IMR-90 (cell line): Measurements from ENCODE around the gene PEF1. TPM values are rescaled to one million over a fixed set of nuclear protein-coding genes. Genes with fewer than 3 reads are reported as not detected.

Experiments
- ATAC-seq: fragments of 200-7000 bp; cut with Tn5 transposase; 2 replicates; pipeline ENCODE4 v1.9.1; 2020; ENCODE audit warnings: low read depth, mild to moderate bottlenecking, moderate library complexity
- BruUV-seq: library from RNA; stranded (reverse); fragments of 400-500 nt; replicated peaks from 2 replicates; lab custom pipeline; 2021; lab: Mats Ljungman, UMichigan
- CTCF ChIA-PET: fragments of 300-600 bp; formaldehyde crosslinking; extraction: SDS; loops from one replicate; lab custom pipeline; 2021; ENCODE audit warnings: antibody characterized with exemption; lab: Yijun Ruan, JAX
- POLR2A ChIA-PET: fragments of 300-600 bp; sonication (Branson Sonifier 250); formaldehyde crosslinking; loops from one replicate; lab custom pipeline; 2022; ENCODE audit warnings: antibody characterized with exemption; ENCODE audit not compliant: unreplicated experiment; lab: Charles Lee
- DNase-seq: peaks from one replicate; pipeline ENCODE4 v3.0.0; 2013
- H2AFZ ChIP-seq: replicated peaks from 2 replicates; pipeline ENCODE3; 2013; ENCODE audit warnings: low read length, mild to moderate bottlenecking; ENCODE audit not compliant: poor library complexity
- H2AK5ac ChIP-seq: 2 replicates; pipeline ENCODE4 v1.6.1; 2013; ENCODE audit warnings: low read depth, low read length, inconsistent platforms
- H2AK9ac ChIP-seq: replicated peaks from 2 replicates; pipeline ENCODE3; 2013; ENCODE audit warnings: mild to moderate bottlenecking, low read depth, low read length, moderate library complexity; ENCODE audit not compliant: poor library complexity
- H2BK120ac ChIP-seq: 2 replicates; pipeline ENCODE4 v1.6.1; 2013; ENCODE audit warnings: low read depth, low read length, inconsistent platforms
- H2BK15ac ChIP-seq: 3 replicates; pipeline ENCODE4 v1.6.1; 2013; ENCODE audit warnings: low read depth, low read length, inconsistent platforms
- H2BK20ac ChIP-seq: 2 replicates; pipeline ENCODE4 v1.6.1; 2013; ENCODE audit warnings: low read depth, mild to moderate bottlenecking, inconsistent platforms, low read length, moderate library complexity
- H2BK5ac ChIP-seq: 2 replicates; pipeline ENCODE4 v1.6.1; 2013; ENCODE audit warnings: mild to moderate bottlenecking, low read depth, low read length, inconsistent platforms; ENCODE audit not compliant: poor library complexity, severe bottlenecking
- H3K14ac ChIP-seq: replicated peaks from 2 replicates; pipeline ENCODE4 v1.6.1; 2013; ENCODE audit warnings: low read depth, low read length, inconsistent platforms
- H3K18ac ChIP-seq: 2 replicates; pipeline ENCODE4 v1.6.1; 2013; ENCODE audit warnings: low read depth, low read length, control low read depth
- H3K23ac ChIP-seq: 2 replicates; pipeline ENCODE4 v1.6.1; 2013; ENCODE audit warnings: low read depth, low read length, inconsistent platforms
- H3K27ac ChIP-seq: 2 replicates; pipeline ENCODE4 v1.5.1; 2013; ENCODE audit warnings: mild to moderate bottlenecking, control low read depth, low read length; ENCODE audit not compliant: insufficient read depth
- H3K27me3 ChIP-seq: 2 replicates; pipeline ENCODE4 v1.6.1; 2013; ENCODE audit warnings: low read length; ENCODE audit not compliant: control insufficient read depth, insufficient read depth
- H3K36me3 ChIP-seq: 2 replicates; pipeline ENCODE4 v1.6.1; 2013; ENCODE audit warnings: low read length, mixed read lengths; ENCODE audit not compliant: control insufficient read depth, insufficient read depth
- H3K4ac ChIP-seq: 2 replicates; pipeline ENCODE4 v1.6.1; 2013; ENCODE audit warnings: low read depth, low read length, inconsistent platforms
- H3K4me1 ChIP-seq: 2 replicates; pipeline ENCODE4 v1.6.1; 2013; ENCODE audit warnings: low read length, mixed read lengths; ENCODE audit not compliant: control insufficient read depth, insufficient read depth
- H3K4me2 ChIP-seq: 2 replicates; pipeline ENCODE4 v1.6.1; 2013; ENCODE audit warnings: low read depth, mild to moderate bottlenecking, control low read depth, low read length, moderate library complexity
- H3K4me3 ChIP-seq: 2 replicates; pipeline ENCODE4 v1.5.1; 2013; ENCODE audit warnings: low read depth, mild to moderate bottlenecking, control low read depth, low read length, moderate library complexity; ENCODE audit not compliant: insufficient read depth
- H3K56ac ChIP-seq: 2 replicates; pipeline ENCODE4 v1.6.1; 2013; ENCODE audit warnings: low read length, inconsistent platforms; ENCODE audit not compliant: insufficient read depth; ENCODE audit errors: extremely low read depth
- H3K79me1 ChIP-seq, 2 experiments: 2 replicates each; pipeline ENCODE4 v1.6.1; 2013; ENCODE audit warnings: low read length in 2 of 2, inconsistent platforms in 1 of 2, low read depth in 1 of 2
- H3K9ac ChIP-seq: 2 replicates; pipeline ENCODE4 v1.6.1; 2013; ENCODE audit warnings: low read depth, low read length, control low read depth
- H3K9me1 ChIP-seq: 2 replicates; pipeline ENCODE4 v1.6.1; 2013; ENCODE audit warnings: low read length, inconsistent platforms; ENCODE audit not compliant: insufficient read depth
- H3K9me3 ChIP-seq: 2 replicates; pipeline ENCODE4 v1.6.1; 2013; ENCODE audit warnings: low read length; ENCODE audit not compliant: control insufficient read depth, insufficient read depth
- H4K20me1 ChIP-seq: 2 replicates; pipeline ENCODE4 v1.6.1; 2013; ENCODE audit warnings: low read length, inconsistent platforms; ENCODE audit not compliant: insufficient read depth
- H4K5ac ChIP-seq: 2 replicates; pipeline ENCODE4 v1.6.1; 2013; ENCODE audit warnings: mild to moderate bottlenecking, low read depth, low read length, control low read depth
- H4K8ac ChIP-seq, 2 experiments: 2 replicates each; pipeline ENCODE4 v1.6.1; 2013; ENCODE audit warnings: low read depth in 2 of 2, low read length in 2 of 2, control low read depth in 1 of 2, inconsistent platforms in 1 of 2
- H4K91ac ChIP-seq: 2 replicates; pipeline ENCODE4 v1.6.1; 2013; ENCODE audit warnings: low read depth, low read length, inconsistent platforms; ENCODE audit not compliant: insufficient read depth
- BHLHE40 ChIP-seq: fragments of 150-350 bp; IDR thresholded peaks from 2 replicates; pipeline ENCODE4 v1.6.1; 2016; ENCODE audit warnings: mild to moderate bottlenecking, low read depth, low read length
- CTCF ChIP-seq: conservative IDR thresholded peaks from 2 replicates; pipeline ENCODE4 v1.5.1; 2012; ENCODE audit warnings: mild to moderate bottlenecking, low read depth, low read length, improper control_type of control experiment
- MAZ ChIP-seq: IDR thresholded peaks from 2 replicates; pipeline ENCODE4 v1.6.1; 2012; ENCODE audit warnings: low read depth, mild to moderate bottlenecking, low read length, improper control_type of control experiment, moderate library complexity, borderline replicate concordance
- USF2 ChIP-seq: fragments of 150-350 bp; IDR thresholded peaks from 2 replicates; pipeline ENCODE4 v1.6.1; 2017; ENCODE audit warnings: mild to moderate bottlenecking, antibody characterized with exemption, low read length, low read depth
- WGBS, 2 experiments: methylation state at CpG; one replicate each; pipeline versions ENCODE4 v1.1.5 to v1.1.7; 2013; ENCODE audit warnings: missing lambda C conversion rate in 2 of 2; ENCODE audit not compliant: insufficient read length in 1 of 2; ENCODE audit errors: extremely low coverage in 2 of 2; 5-methylcytosine and 5-hydroxymethylcytosine counted together
- dilution Hi-C: fragments of 300-500 bp; cut with HindIII; formaldehyde crosslinking; loops from one replicate; pipeline ENCODE4 v1.14.3; 2018; ENCODE audit warnings: low sequenced_read_pairs; ENCODE audit not compliant: unreplicated experiment
- in situ Hi-C: fragments of 300-500 bp; cut with MboI; formaldehyde crosslinking; loops from 3 replicates; pipeline ENCODE4 v1.14.3; 2019; ENCODE audit warnings: low sequenced_read_pairs, inconsistent platforms, mixed read lengths
- intact Hi-C: fragments of 100-400 bp; cut with micrococcal nuclease; formaldehyde crosslinking; loops from 2 replicates; pipeline ENCODE4 v1.10.0; 2022
- polyA plus RNA-seq, 3 experiments: library from polyadenylated mRNA; depleted of rRNA; stranded (reverse); fragments of >200 nt; gene quantifications; 2 replicates each; pipeline ENCODE4 v1.2.3, GENCODE V29; 2012; ENCODE audit warnings: low replicate concordance in 1 of 3
- total RNA-seq: library from RNA; depleted of rRNA; stranded (reverse); fragments of >200 nt; gene quantifications from 2 replicates; pipeline ENCODE4 v1.2.3, GENCODE V29; 2012

PEF1 gene
- total and polyA plus RNA-seq, 2 of the 4 experiments (the other 2 are of a cell fraction): 84.2 to 104 TPM

- Histone ChIP-seq H3K18ac (no peak overlapping the region), H3K4me3 (no peak overlapping the region), H2BK20ac (no peak overlapping the region), H2BK5ac (no peak overlapping the region), H3K4me2 (no peak overlapping the region), H4K5ac (no peak overlapping the region), H3K9me1 (peaks cover 6% of the 10 kb centered on the region; the same call in 1 of the 2 replicates), H2BK120ac (no peak overlapping the region), H3K27me3 (peaks cover 10% of the 10 kb centered on the region), H2AK5ac (no peak overlapping the region), H3K4me1 (peaks cover 7% of the 10 kb centered on the region; the same call in 1 of the 2 replicates), H3K9ac (no peak overlapping the region), H4K20me1 (no peaks in the 10 kb centered on the region; the same call in 1 of the 2 replicates), H3K23ac (no peak overlapping the region), H3K9me3 (no peaks in the 10 kb centered on the region), H3K27ac (no peak overlapping the region), H3K56ac (no peak overlapping the region), H2BK15ac (no peak overlapping the region), H4K8ac (no peak overlapping the region), H3K14ac (no peak overlapping the region), H3K79me1 (no peaks in the 10 kb centered on the region), H3K36me3 (no peaks in the 10 kb centered on the region), H3K4ac (no peak overlapping the region), H4K91ac (no peak overlapping the region), H2AK9ac (no peak overlapping the region), H2AFZ (no peak overlapping the region)
- ChIA-PET CTCF (interaction anchor here (1.2 kb wide), 1 partner anchor 92 kb away, joined by 3 read pairs; no protein-coding TSS in a partner anchor), POLR2A (no interaction called here)
- no peak for DNase-seq
- no peak for ATAC-seq
- TF ChIP-seq BHLHE40 (no peak), MAZ (no peak), CTCF (no peak), USF2 (no peak)
- intact Hi-C loops: no loop called here
- BruUV-seq: no TSS peak
- 60% methylated on average over 4 of the region's 47 CpGs; no CpG with 5 or more reads in 1 of the 2 experiments for WGBS, 2 experiments
- in situ Hi-C loops: no loop called here
- dilution Hi-C loops: no loop called here
Measured at GRCh38 chr1:31586376-31587327, 58.0 kb downstream of the PEF1 start.
